Measurements from ENCODE around the gene SARDH. TPM values are rescaled to one million over a fixed set of nuclear protein-coding genes. Genes with fewer than 3 reads are reported as not detected.

Gene SARDH
- total RNA-seq, 1 experiment from 2014 or later = 5.3 TPM

DNA sequence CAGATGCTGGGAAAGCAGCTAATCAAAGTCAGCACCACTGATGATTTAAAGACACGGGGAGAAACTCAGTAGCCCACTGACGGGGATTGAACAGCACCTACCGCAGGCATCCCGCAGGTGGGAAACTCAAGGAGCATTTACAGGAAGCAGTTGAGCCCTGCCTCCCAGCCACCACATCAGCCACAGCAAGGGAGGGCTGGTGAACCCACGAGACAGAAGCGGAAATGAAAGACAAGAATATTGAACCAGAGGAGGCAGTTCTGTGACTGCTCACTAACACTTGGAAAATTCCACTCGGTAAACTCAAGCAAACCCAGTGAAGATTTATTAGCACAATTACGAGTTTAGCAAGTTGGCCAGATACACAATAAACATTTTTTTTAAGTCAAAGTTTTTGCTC lies 118.4 kb downstream of the SARDH start:
- Histone ChIP-seq H3K18ac (ENCODE audit: insufficient read length, low read depth, low read length) (no peak overlapping the region), H2BK12ac (ENCODE audit: insufficient read length, low read depth, low read length) (no peak overlapping the region), H3T11ph (ENCODE audit: low read length) (no peak overlapping the region), H3K4me2 (ENCODE audit: insufficient read depth, insufficient read length, low read length) (no peak overlapping the region), H2BK20ac (ENCODE audit: low read depth, low read length, poor library complexity, severe bottlenecking) (no peak overlapping the region), H3K23ac (ENCODE audit: insufficient read length, low read depth, low read length) (no peak overlapping the region), H3K23me2 (ENCODE audit: insufficient read length, low read depth, low read length, poor library complexity, severe bottlenecking) (no peaks in the 10 kb centered on the region), H3K79me1 (ENCODE audit: insufficient read depth, low read depth, low read length, poor library complexity, severe bottlenecking) (no peaks in the 10 kb centered on the region), H3K27ac (ENCODE audit: insufficient read length, low read depth, low read length) (no peak overlapping the region), H3K27me3 (ENCODE audit: insufficient read depth, low read length) (no peaks in the 10 kb centered on the region; the same call in 1 of the 2 replicates), H3K9me3 (ENCODE audit: control insufficient read depth, low read depth, low read length) (no peaks in the 10 kb centered on the region), H2BK120ac (ENCODE audit: low read depth, low read length, poor library complexity, severe bottlenecking) (no peak overlapping the region), H4K5ac (ENCODE audit: insufficient read length, low read depth, low read length) (no peak overlapping the region), H3K4me1 (ENCODE audit: insufficient read depth, low read length) (no peaks in the 10 kb centered on the region), H3K14ac (ENCODE audit: insufficient read depth, low read length) (no peak overlapping the region), H4K8ac (replicated peaks; ENCODE audit: insufficient read length, low read depth, low read length) (no peak overlapping the region), H3K4ac (ENCODE audit: low read depth, low read length) (no peak overlapping the region), H4K91ac (ENCODE audit: insufficient read length, low read depth, low read length) (no peak overlapping the region), H2AFZ (ENCODE audit: low read length) (no peak overlapping the region), H3K56ac (ENCODE audit: insufficient read length, low read depth, low read length) (no peak overlapping the region), H2AK5ac (ENCODE audit: insufficient read length, low read length) (no peak overlapping the region), H3K9ac (ENCODE audit: extremely low read depth, insufficient read length, low read length) (no peak overlapping the region), H2BK5ac (ENCODE audit: insufficient read length, low read length) (no peak overlapping the region), H3K79me2 (ENCODE audit: insufficient read depth, low read length) (no peaks in the 10 kb centered on the region), H4K20me1 (ENCODE audit: control insufficient read depth, insufficient read depth, insufficient read length) (no peaks in the 10 kb centered on the region), H2BK15ac (ENCODE audit: low read depth, low read length) (no peak overlapping the region)
- no CpG with 5 or more reads among the region's 8 CpGs for WGBS (ENCODE audit: extremely low coverage, insufficient read length, low lambda C conversion rate)
- no peak for TF ChIP-seq CTCF (conservative IDR thresholded peaks at IDR 0.05)
- H3K27ac Mint-ChIP-seq = no peak overlapping the region
- no peak for DNase-seq
- peaks cover 2% of the 10 kb centered on the region in 2 experiments; a peak in 3 of 5 replicates for H3K9me3 Mint-ChIP-seq
- peaks cover 64% of the 10 kb centered on the region for H3K27me3 Mint-ChIP-seq (ENCODE audit: low read depth)
- H3K36me3 Mint-ChIP-seq (ENCODE audit: insufficient read depth in 1 of 3, low read depth in 3 of 3) = no peaks in the 10 kb centered on the region
- H3K4me3 Mint-ChIP-seq = no peak overlapping the region
- H3K4me1 Mint-ChIP-seq = peaks cover 0 to 9% of the 10 kb centered on the region in 2 experiments; a peak in 3 of 4 replicates

Measured in H9 (cell line).